ENCODE results near the gene DOCK2.
"Not testable (repeated sequence)": the region's sequence is repeated elsewhere in the genome, so short reads cannot be mapped to it uniquely, and the experiment has no call there.

Gene DOCK2

DNA sequence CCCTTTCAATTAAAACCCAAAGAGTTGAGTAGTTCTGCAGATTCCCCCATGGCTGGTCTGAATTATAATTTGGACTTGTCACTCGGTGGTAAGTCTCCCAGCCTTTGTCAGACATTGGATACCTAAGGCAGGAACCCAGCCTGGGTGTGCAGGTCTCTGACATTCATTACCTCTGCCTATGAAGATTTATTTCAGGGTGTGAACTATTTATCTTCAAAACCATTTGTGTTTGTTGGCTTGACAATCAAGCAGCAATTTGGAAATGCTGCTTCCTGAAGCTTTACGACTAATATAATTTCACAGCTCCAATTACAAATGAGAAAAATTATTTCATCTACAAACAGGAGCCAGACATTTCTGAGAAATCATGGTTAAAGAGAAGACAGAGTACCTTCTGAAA lies 160.5 kb downstream of the DOCK2 start:
- no peak for DNase-seq

DNA sequence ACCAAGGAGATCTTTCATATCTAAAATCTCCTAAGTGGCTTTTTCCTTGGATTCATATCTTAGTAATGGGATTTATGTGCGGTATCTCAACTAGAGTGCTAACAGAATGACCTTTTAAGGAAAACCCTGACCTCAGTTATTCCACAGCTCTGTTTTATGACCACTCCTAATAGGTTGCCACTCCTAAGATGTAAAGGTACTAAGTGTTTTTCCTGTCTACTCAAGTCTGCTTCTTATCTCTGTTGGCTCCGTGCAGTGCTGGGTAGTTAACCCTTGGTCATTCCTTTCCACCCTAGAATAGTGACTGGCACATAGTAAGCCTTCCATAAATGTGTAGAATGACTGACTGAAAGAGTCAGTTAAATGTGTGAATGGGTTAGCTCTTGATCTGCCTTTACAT lies 161.4 kb downstream of the DOCK2 start:
- DNase-seq: no peak

DNA sequence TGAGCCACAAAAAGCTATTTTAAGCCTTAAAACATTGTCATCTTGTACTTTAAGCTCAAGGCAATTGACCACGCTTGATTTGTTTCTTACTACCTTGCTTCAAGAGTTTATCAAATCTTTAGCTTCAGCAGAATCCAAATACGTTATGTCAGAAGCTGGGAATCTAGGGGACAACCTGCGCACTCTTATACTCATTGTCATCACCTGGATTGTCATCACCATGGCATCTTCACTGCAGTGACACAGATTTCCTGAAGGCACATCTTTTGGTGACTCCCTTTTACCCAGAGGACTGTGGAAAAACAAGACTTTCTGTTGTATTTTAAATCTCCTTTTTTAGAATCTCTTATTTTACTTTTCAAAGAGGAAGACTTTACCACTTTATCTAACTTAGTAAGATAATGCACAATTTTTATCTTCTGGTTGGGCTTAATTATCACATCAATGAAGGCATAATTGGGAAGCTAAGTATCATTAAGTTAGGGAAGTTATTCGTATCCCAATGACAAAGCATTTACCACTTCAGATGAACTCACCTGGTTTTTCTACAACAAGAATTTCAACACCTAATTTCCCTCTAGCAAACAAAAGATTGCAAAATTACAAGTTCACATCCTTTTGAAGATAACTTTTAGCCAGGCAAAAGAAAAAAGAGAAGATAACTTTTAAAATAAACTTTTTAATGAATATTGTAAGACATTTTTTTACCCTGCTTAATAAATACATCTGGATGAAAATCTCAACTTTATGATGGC lies 162.0 kb downstream of the DOCK2 start:
- no peak for DNase-seq

DNA sequence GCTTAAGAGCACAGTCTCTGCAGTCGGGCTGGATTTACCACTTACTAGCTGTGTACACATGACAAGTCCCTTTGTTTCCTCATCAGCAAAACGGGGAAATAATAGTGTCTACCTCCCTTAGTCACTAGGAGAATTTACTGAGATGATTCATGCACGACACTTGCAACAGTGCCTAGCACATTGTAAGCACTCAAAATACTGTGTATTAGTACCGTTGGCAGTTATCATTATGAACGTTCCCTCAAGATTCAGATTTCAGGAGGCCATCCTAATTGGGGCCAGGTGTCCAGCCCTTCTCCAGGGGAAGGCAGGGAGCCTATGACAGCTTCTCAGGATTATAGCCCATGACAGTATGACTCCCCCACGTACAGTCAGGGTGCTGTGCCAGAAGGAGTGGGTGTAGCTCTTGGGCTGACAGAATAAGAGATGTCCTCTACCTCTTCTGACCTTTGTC lies 164.3 kb downstream of the DOCK2 start:
- no peak for DNase-seq

DNA sequence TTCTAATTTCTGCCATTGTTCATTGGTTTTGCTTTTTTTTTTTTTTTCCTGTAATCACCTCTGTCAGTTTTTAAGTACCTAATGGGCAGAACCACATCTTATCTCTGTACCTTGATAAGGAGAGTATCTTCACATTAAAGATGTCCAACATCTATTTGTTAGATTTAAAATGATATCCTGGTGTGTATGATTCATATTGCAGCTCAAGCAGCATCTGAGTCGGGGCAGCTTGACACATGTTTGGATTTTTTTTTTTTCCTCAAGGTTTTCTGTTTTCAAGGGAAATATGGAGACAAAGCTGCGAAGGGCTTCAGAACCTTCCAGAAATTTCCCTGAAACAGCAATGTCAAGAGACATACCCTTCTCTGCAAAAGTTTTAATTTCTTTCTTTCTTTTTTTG lies 164.7 kb downstream of the DOCK2 start:
- DNase-seq: no peak

DNA sequence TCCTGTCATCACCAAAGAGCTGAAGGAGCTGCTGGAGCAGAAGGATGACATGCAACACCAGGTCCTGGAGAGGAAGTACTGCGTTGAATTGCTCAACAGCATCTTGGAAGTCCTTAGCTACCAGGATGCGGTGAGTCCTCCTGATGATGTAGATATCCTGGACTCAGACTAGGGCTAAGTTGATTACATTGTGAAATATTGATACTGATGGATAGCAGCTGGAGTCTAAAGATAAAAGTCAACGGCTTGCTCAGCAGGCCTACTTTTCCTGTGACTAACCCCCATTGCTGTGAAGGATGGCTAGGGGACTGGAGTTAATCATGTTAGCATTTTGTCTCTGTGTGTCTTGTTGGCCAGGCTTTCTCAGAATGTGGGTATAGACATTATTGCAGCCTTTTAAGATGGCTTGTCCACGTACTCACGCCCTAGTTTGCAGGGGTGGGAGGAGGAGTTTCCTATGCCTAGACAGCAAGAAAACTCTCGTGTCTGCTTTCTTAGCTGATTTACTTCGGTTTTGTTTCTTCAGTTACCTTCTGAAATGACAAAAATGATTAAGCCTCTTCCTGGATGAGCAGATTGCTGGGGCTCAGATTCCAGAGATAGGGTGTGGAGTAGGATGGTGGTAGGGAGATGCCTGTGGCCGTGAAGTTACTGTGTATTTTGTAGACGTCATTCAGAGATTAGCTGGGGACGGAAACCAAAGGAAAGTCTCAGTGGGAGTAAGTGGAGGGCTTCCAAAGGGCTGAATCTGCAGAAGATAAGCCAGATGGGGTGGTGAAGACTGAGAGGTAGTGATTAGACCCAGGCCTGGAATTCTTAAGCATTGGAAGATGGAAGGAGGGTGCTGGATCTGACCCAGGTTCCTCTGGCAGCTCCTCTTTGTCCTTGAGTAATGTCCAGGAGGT lies 166.3 kb downstream of the DOCK2 start:
- DNase-seq: no peak

DNA sequence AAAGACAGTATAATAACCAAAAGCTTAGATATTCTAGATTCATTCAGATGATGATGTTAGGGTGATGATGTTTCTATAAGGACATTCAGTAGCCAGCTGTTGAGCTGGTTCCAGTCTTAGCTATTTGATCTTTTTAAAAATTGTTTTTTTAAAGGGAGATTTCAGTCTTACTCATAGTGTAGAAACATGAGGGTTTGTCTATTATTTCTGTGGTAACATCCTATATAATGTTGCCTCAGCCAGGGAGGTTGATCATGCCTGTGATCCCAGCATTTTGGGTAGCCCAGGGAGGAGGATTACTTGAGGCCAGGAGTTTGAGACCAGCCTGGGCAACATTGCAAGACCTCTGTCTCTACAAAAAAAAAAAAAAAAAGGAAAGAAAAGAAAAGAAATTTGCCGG lies 167.8 kb downstream of the DOCK2 start:
- no peak for DNase-seq

DNA sequence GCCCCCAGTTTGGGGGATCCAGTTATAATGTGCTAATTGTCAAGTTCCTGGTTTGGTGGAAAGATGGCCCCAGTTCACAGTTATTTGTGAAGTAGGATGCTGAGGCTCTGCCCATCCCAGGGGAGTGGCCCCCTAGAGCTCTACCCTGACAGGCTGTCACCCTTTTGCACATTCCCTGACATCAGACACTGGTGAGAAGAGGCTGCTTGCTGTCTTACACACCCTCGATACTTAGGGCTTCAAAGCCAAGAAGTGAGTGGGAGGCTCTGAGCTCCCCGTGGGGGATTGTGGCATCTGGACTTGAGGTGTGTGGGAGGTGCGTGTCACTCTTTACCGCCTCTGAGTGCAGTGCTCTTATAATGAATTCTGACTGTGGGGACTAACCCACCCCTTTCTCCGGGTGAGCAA lies 168.5 kb downstream of the DOCK2 start:
- DNase-seq: no peak

DNA sequence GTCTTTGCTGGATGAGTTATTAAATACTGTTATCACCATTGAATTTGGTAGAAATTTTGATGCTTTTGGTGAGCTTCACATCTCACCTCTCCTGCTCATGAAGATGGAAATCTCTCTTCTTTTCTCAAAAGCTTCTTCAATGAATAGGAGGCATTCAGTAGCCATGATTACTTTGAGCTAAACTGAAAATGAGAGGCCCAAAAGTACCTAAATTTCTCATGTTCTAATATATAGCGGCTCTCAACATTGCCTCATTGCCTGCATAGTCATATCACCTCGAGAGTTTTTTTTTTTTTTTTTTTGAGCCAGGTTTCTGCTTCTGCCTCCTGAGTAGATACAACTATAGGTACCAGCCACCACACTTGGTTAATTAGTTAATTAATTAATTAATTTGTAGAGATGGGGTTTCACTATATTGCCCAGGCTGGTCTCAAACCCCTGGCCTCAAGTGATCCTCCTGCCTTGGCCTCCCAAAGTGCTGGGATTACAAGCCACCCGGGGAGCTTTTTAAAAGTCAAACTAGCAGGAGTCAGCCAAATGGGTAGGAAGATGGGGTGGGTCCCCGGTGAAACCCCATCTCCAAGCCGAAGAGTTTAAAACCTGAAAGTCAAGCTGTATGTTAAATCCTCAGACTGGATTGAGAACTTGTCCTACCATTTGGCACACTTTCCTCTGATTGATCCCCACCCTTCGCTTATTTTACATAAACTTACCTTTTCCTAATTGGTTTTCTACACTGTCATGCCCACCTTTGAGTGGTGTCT lies 169.0 kb downstream of the DOCK2 start:
- no peak for DNase-seq

DNA sequence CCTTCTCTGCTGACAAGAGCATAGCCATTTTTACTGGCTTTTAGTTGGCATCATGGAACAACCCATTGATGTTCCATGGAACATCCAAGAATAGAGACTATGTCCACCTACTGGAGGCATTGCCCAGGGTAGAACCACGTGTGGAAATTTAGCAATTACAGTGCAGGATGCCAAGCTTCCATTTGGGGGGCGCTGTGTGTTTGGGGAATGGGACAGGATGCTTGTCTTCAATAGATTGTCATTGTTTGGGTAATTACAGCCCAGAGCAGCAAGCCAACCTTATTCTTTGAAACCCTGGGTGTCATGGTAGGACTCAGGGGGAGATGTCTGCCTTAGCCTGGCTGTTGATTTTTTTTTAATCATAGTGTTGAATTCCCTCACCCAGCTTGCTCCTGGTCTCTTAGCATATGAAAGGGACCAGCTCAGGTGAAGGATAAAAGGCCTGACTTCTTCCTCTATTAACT lies 171.1 kb downstream of the DOCK2 start:
- DNase-seq: no peak

DNA sequence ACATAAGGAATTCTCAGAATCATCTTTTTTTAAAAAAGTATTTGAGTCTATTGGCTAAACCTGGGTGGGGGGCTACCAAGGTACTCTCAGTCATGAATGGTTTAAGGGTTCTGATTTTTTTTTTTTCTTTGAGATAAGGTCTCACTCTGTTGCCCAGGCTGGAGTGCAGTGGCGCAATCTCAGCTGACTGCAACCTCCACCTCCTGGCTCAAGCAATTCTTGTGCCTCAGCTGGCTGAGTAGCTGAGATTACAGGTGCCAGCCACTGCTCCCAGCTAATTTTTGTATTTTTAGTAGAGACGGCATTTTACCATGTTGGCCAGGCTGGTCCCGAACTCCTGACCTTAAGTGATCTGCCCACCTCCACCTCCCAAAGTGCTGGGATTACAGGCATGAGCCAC lies 171.8 kb downstream of the DOCK2 start:
- DNase-seq: not testable (repeated sequence)

DNA sequence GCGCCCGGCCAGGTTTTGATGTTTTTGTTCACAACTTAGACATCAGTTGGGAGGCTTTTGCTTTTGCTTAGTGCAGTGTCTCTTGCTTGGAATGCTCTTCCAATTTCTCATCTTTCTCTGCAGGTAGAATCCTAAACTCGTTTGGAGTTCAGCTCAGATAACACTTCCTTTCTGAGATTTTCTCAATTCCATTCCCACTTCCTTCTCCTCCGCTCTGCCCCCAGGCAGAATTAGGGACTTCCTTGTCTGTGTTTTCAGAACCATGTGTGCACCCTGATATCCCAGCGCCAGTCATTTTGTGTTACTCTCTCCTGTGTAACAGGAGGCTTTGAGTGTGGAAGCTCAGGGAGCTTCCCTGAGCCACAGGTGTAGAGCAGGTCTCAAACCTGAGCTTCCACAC lies 172.2 kb downstream of the DOCK2 start:
- DNase-seq: no peak

DNA sequence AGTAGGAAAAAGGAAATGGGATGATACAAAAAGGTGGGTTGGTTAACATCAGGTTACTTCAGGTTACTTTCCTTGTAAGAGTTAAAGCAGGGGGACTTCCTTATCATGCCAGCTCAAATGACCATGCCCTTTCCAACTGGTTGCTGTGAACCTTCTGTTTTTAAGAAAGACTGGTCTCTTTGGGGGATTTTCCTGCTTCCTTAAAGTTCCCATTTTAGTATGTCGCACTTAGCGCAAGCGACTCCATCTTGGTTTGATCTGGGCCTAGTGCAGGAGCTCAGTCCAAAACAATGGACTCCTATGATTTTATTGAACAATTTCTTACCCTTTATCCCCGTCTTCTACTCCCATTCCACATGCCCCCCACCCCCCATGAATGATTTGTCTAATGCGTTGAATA lies 173.4 kb downstream of the DOCK2 start:
- DNase-seq: no peak

DNA sequence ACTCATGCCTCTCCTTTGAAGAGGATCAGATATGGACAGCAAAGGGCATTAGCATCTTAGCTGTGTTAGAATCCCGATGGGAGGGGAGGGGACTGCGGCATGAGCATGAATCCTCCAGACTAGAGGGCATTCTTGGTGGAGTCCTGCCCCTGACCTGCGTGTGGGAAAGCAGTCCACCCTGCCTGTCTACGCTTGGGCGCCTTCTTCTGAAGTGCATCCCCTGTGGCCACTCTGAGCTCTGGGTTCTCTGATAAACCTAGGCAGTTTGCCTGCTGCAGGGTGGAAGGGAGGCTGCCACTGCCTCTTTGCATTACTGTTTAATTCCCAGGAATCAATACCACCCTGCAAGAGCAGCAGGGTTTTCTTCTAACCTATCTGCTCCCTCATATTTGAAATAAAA lies 173.9 kb downstream of the DOCK2 start:
- DNase-seq: no peak

DNA sequence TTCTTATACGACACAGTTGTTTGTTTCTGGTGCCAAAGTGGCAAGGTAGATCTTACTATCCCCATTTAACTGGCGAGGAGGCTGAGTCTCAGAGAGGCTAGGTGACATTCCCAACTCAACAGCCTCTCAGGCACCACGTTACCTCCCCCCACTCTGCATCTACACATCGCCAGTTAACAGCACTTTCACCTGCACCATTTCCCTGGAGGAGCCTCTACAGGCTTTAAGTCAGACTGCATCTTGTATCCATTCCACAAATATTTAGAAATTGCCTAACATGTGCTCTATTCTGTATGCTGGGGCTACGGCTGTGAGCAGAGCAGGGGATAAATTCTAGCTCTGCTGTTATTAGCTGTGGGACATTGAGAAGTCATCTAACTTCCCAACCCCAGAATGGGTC lies 174.6 kb downstream of the DOCK2 start:
- no peak for DNase-seq

DNA sequence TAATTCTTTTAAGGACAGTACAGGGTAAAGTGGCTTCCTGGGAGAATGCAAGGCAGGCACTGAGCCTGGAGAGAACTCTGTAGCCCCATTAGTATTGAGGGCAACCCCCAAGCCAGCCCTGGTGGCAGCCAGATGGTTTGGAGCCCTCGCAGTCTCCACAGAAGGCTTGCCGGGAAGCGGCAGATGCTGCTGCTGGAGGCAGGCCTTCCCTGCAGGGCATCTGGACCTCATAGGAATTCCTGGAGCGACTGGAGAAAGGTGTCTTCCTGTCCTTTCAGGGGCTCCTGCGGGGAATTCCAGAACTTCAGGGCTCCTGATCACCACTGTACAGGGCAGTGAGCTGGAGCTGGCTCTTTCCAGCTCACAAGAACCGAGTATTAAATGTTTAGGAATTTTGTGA lies 175.7 kb downstream of the DOCK2 start:
- no peak for DNase-seq

DNA sequence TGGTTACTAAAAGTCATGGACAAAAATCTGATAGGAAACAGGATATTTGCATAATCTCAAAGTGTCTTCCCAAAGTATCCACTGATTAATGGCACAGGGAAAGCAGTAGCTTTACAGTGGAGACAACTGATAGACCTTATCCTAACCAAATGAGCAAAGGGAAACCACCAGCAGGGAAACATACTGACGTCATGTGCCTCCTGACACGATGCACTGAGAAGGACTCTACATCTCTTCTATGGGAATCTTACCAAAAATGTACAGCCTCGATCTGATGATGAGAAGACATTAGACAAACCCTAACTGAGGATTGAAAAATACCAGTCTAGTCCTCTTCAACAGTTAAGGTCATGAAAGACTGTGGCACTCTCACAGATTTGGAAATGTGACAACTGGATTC lies 177.0 kb downstream of the DOCK2 start:
- no peak for DNase-seq

DNA sequence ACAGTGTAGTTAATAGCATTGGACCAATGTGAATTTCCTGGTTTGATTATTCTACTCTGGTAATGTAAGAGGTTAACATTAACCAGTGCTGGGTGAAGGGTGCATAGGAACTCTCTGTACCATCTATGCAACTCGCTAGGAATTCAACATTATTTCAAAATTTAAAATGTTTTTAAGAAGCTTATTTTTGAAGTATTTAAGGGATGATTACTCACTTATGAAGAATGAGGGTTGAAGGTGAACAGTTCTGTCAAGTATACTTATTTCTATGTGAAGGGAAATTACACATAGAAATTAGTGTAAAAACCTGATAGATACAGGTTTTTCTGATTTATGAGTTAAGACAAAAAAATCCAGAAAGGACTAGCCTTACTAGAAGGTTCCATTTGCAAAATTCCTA lies 177.4 kb downstream of the DOCK2 start:
- DNase-seq: no peak

DNA sequence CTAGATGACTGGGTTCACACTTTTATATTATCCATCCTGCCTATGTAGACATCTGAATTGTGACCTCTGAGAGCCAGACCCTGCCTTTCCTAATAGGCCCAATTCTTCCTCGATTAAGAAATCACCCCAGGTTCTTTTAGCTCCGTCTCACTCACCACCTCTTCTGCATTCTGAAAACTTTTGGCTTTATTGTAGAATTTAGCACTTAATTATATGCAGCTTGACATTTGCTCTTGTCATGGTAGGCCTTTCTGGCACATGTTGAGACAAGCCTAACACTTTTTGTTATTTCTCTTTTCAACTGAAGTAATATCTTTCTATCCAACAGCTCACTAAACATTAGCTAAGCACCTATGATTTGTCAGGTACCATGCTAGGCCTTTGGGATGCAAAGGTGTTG lies 180.0 kb downstream of the DOCK2 start:
- no peak for DNase-seq

DNA sequence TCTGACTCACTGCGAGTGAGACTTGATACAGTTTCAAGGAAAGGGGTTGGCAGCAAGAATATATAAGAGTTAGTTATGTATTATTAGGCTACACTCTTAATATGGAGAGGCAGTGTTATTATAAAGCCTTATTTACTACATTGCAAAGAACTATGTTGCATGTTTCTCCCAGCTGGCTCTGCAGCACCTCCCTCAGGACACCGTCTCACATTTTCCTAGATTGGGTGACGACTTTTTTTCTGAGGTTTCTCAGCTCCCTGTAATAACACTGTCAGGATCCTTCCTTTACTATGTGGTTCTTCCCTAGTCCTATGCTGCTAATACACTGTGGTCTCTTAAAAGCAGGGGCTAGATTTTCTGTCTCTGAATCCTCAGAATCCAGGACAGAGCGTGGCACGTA lies 189.5 kb downstream of the DOCK2 start:
- DNase-seq: no peak

DNA sequence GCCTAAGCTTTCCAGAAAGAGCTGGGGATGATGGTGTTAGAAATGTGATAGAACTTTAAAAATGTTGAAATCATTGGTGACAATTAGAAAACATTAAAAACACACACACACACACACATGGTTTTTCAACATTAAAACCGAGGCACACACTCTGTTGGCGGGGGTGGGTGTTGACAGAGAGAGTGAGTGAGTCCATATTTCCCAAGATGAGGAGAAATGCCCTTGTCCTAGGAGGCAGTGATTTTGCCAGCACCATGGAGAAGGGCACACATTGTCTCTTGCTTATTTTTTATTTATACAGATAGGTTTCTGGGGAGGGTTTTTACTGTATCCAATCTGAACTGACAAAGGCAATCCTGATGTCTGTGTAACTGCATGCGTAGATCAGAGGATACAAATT lies 190.7 kb downstream of the DOCK2 start:
- no peak for DNase-seq

DNA sequence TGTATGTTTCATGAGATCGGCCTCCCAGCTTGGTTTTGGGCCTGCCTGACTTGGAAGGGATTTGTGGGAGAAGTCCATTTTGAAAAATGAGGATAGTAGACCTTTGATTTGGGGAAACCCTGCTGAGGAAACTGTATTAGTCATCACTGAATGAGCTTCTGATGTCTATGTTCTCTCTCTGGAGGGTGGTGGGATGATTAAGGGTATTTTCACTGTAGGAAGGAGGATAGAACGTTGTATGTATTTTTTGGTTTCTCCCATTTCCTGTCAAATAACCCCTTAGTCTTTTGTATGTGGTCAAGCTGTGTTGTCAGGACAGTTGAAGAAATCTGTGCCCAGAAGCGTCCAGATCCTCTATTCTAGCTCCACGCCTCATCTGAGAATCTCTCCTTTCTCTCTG lies 191.3 kb downstream of the DOCK2 start:
- DNase-seq: no peak

DNA sequence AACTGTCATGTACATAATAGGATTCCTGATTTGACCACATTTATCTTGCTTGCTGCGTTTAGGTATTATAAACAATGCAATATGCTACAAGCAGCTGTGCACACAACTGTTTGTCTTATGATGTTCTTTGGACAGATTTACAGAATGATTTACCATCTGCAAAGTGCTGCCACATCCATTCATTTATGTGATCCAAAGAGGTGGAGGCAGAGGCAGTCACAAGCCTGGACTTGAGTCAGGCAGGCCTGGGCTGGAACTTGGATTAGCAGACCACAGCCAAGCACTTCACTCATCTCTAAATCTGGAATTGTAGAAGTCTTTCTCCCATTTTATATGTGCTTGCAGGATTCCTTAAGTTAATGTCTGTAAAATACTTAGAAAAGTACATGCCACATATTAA lies 194.3 kb downstream of the DOCK2 start:
- DNase-seq: no peak

DNA sequence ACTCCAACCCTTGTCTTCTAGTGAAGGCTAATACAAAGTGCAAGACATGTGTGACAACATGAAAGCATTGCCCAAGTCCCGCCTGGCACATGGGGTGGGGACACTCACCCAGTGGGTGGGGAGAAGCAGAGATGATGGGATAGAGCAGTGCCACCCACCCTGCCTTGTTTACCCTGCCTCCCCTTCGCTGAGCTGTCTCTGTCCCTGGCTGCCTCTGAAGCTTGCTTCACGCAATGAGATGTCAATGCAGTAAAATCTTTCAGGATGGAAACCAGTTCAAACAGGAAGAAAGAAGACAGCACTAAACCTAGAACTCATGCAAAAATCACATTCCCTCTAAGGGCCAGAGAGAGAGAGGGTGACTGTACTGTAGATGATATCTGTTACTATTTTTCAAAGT lies 195.2 kb downstream of the DOCK2 start:
- no peak for DNase-seq
